GM19193 (cell line): ENCODE measurements around the gene BBLN.

Experiments used
- POLR2A ChIP-seq: IDR thresholded peaks from 4 replicates; pipeline ENCODE4 v1.6.1; 2011; ENCODE audit not compliant: insufficient read depth, insufficient read length; ENCODE audit errors: extremely low read depth

BBLN gene

DNA sequence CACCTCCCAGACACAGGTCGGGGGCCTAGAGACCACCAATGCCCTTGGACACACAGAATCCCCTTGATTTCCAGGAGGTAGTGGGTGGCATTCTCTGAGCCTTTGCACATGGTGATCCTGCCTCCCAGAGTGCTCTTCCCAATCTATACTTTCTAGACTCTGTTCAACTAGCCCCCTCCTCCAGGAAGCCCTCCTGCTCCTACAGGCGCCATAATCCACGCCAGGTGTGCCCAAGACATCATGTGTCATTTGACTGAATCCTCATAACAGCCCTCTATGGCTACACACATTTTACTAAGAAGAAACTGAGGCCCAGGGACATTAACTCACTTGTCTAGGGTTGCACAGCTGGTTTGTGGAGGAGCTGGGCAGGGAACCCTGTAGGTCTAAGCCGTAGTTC is 7.1 kb downstream of the BBLN start:
- no peak for TF ChIP-seq POLR2A

DNA sequence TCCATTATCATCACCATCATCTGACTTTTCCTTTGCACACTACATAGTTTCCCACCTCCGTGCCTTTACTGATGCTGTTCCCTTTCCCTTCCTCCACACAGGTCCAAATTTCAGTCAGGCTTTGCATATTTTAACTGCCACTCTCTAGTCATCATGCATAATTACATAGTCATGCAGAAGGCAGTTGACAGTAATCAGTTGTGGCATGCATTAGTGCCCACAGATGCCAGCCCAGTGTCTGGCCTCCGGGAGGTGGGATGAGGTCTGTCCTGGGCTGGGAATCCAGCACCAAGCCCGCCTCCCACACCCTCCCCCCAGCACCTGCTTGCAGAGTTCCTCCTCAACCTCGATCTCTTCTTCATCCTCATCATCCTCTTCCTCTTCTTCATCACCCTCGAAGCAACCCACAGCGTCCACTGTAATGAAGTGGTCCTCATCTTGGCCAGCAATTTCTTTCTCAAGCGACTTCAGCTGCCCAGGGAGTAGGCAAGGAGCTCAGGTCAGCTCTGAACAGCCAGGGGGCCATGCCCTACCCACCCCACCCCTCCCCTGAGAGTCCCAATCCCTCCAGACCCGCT is 8.8 kb downstream of the BBLN start:
- TF ChIP-seq POLR2A = no peak

DNA sequence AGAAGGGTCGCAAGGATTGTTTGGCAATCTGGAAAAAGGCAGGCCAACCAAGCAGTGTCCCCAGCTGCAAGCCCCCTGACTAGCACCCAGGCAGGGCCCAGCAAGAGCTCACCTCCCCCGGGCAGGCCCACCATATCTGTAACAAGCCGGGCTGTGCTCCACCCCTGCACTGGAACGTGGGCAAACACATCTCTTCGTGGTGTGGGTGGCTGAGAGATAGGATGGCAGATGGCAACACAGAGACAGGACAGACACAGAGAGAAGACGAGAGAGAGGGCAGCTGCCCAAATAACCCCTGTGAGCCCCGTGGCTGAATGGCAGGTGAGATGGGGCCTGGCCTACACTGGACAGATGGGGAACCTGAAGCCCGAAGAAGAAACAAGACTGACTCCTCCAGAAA is 9.4 kb downstream of the BBLN start:
- TF ChIP-seq POLR2A = no peak

DNA sequence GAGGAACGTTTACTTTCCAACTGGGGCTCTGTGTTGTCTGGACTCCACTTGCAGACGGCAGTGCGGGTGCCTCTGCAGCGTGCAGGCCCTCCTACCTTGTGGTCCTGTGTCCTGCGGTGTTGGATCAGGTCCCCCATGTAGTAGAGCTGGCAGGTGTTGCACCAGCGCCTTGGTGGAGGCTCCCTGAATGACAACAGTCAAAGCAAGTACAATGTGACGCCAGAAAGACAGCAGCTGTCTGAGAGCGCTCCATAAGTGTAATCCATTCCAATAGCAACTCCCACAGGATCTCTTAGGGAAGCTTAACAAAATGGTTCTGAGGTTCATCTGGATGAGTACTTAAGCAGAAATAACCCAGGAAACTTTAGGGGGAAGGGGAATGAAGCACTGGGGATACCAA is 9.9 kb downstream of the BBLN start:
- no peak for TF ChIP-seq POLR2A

DNA sequence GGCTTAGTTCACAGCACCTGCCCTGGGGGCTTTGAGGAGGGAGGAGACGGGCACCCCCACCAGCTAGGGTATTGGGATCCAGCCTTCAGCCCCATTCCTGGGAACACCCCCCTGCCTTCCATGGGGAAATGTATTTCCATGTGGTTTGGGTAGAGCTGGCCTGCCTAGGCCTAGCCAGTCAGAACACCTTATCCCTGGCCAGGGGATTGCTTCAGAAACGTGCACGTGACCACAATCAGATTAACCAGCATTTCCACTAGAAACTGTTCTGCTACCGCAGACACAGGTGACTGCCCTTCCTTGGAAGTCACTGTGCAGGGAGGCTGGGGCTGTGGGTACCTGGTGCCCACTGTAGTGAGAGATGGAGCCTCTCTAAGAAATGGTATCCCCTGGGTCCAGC is 14.0 kb downstream of the BBLN start:
- no peak for TF ChIP-seq POLR2A

DNA sequence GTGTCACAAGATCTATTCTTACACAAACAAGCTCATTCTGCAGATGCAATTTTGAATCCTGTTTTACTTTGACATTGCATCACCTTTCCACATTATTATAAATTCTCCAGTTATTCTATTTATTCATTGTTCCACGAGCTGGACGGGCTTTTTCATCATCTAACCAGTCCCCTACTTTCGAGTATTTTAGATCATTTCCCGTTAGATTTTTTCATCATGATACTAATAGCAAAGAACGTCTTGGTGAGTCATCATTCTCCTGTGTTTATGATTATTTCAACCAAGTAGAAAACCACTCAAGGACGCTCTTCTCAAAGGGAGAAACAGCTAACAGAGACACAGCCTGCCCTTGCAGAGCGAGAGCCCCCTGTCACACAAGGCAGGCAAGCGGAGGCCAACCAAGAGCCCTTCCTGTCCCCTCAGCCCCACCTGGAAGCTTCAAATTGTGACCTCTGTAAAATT is 15.1 kb downstream of the BBLN start:
- no peak for TF ChIP-seq POLR2A

GRCh38 chr9:128175726-128176125 is 15.7 kb downstream of the BBLN start:
- no peak for TF ChIP-seq POLR2A

DNA sequence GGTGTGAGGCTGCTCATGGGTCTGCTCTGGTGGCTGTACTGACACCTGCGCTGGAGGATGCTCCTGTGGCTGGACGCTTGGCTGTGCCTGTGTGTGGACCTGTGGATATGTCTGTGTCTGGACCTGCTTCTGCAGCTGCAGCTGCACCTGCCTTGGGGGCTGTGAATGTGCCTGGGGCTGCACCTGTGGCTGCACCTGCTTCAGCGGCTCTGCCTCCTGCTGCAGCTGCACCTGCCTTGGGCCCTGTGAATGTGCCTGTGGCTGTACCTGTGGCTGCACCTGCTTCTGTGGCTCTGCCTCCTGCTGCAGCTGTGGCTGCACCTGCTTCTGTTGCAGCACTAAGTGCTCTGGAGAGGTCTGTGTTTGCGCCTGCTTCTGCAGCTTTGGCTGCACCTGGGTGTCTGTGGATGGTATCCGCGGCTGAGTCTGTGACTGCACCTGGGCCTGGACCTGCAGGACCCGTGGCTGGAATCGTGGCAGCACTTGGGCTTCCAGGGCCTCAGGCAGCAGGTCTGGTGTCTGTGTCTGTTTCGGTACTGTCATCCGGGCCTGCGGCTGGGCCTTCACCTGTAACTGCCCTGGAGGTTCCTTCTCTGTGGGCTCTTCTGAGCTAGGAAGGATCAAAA is 18.9 kb downstream of the BBLN start:
- no peak for TF ChIP-seq POLR2A

DNA sequence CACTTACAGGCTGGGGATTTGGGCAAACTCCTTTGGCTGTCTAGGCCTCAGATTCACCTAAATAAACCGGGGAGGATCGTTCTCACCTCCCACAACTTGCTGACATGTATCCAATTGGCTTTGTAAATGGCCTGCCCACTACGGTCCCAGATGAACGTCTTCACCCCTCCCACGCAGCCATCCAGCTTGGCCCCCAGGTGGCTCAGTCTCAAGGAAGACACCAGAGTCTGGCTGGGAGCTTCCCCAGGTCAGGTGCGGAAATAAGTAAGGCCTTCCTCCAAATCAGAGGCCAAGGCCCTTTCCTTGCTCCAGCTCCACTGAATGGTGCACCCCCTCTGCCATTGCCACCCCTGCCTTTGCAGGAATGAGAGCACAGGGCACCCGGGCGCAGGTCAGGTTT is 19.9 kb downstream of the BBLN start:
- TF ChIP-seq POLR2A = no peak

- TF ChIP-seq POLR2A = no peak
Observed at GRCh38 chr9:128180447-128180846, 20.4 kb downstream of the BBLN start.

GRCh38 chr9:128182893-128183588 is 23.0 kb downstream of the BBLN start:
- TF ChIP-seq POLR2A = no peak

GRCh38 chr9:128185979-128186965 is 26.2 kb downstream of the BBLN start:
- TF ChIP-seq POLR2A = no peak

GRCh38 chr9:128187361-128187760 is 27.3 kb downstream of the BBLN start:
- no peak for TF ChIP-seq POLR2A

- TF ChIP-seq POLR2A = no peak
Observed at GRCh38 chr9:128188209-128188608, 28.1 kb downstream of the BBLN start.

DNA sequence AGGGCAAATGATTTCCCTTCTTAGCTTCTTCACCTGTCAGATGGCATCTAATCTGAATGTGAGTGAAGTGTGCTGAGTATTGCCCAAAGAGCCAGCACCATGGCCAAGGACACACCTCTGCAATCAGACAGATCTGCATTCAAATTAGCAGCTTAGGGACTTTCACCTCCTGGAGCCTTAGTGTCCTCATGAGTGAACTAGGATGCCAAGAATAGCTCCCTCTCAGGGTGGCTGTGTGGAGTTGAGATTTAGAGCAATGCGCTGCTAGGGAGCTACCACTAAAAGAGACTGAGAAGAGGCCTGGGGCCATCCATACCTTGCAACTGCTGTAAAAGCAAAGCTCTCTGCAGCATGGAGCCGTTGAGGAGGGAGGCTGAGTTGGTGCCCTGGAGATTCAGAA is 29.9 kb downstream of the BBLN start:
- no peak for TF ChIP-seq POLR2A
